ENCODE results near the gene MARCKSL1. TPM values are rescaled to one million over a fixed set of nuclear protein-coding genes. Genes with fewer than 3 reads are reported as not detected.

MARCKSL1 gene
- total and polyA plus RNA-seq, 2 of the 8 experiments (the other 6 are each of a cell fraction or from before 2014, with no cell fraction given): 536 to 558 TPM

DNA sequence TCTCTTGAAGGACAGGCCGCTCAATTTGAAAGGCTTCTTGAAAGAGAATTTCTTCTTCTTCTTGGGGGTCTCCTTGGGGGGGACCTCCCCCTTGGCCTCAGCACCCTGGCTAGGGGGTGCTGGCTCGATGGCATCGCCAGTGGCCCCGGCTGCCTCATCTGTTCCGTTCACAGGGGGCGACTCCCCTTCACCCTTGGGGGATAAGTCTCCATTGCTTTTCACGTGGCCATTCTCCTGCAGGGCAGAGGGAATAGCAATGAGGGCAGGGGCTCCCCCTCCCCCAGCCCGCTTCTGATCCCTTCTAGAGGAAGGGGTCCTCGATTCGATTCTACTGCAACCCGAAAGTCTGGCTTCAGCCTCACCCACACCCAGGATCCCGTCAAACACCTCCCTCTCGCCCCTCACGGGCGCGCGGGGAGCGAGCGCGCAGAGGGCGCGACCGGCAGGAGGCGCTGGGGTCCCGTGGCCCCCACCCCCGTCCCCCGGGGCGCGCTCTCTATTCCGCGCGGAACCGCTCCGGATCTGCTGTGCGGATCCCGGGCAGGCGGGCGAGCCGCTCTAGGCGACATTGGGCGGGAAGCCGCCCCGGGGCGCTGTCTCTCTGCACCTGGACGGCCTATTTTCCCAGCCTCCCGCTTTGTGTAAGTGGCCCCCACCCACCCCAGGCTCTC is 1.0 kb downstream of the MARCKSL1 start (continued):
- TF ChIP-seq FOSL1 (IDR thresholded peaks at IDR 0.05; ENCODE audit: insufficient read depth, low read depth, low read length) (no peak), SAP30 (IDR thresholded peaks at IDR 0.05; ENCODE audit: insufficient read depth, insufficient replicate concordance, low read length) (no peak), HDAC6 (IDR thresholded peaks at IDR 0.05; ENCODE audit: low read depth, low read length) (no peak), E2F6 (IDR thresholded peaks at IDR 0.05) (no peak), BACH1 (IDR thresholded peaks at IDR 0.05; ENCODE audit: low read length) (peak; percentile 76), TAF7 (optimal IDR thresholded peaks at IDR 0.05; ENCODE audit: borderline replicate concordance, low read depth, low read length) (no peak), CHD2 (IDR thresholded peaks at IDR 0.05; ENCODE audit: low read length) (no peak), POLR2A (IDR thresholded peaks at IDR 0.05; ENCODE audit: control extremely low read depth in 1 of 2, low read depth in 2 of 2, low read length in 2 of 2) (peak in 1 of 2 experiments; percentile 38), GABPA (IDR thresholded peaks at IDR 0.05; ENCODE audit: borderline replicate concordance, insufficient read depth, low read length) (no peak), JUN (IDR thresholded peaks at IDR 0.05; ENCODE audit: low read depth, low read length) (no peak), YY1 (IDR thresholded peaks at IDR 0.05; ENCODE audit: low read depth, low read length) (no peak), CBX8 (IDR thresholded peaks at IDR 0.05; ENCODE audit: borderline replicate concordance, low read depth, low read length) (no peak), ATF3 (IDR thresholded peaks at IDR 0.05; ENCODE audit: insufficient read depth, low read depth, low read length) (no peak), EZH2 (IDR thresholded peaks at IDR 0.05; ENCODE audit: low read depth, low read length, severe bottlenecking) (no peak), RNF2 (IDR thresholded peaks at IDR 0.05; ENCODE audit: borderline replicate concordance, low read depth, low read length, missing control alignments, poor library complexity, severe bottlenecking) (no peak), BCL11A (IDR thresholded peaks at IDR 0.05; ENCODE audit: low read depth in 2 of 2, low read length in 2 of 2) (no peak), SUZ12 (IDR thresholded peaks at IDR 0.05; ENCODE audit: low read length) (no peak)
- TF ChIP-seq, protein P1, sequence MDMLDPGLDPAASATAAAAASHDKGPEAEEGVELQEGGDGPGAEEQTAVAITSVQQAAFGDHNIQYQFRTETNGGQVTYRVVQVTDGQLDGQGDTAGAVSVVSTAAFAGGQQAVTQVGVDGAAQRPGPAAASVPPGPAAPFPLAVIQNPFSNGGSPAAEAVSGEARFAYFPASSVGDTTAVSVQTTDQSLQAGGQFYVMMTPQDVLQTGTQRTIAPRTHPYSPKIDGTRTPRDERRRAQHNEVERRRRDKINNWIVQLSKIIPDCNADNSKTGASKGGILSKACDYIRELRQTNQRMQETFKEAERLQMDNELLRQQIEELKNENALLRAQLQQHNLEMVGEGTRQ (IDR thresholded peaks at IDR 0.05; ENCODE audit: low read length): no peak
- TF ChIP-seq, protein P2, sequence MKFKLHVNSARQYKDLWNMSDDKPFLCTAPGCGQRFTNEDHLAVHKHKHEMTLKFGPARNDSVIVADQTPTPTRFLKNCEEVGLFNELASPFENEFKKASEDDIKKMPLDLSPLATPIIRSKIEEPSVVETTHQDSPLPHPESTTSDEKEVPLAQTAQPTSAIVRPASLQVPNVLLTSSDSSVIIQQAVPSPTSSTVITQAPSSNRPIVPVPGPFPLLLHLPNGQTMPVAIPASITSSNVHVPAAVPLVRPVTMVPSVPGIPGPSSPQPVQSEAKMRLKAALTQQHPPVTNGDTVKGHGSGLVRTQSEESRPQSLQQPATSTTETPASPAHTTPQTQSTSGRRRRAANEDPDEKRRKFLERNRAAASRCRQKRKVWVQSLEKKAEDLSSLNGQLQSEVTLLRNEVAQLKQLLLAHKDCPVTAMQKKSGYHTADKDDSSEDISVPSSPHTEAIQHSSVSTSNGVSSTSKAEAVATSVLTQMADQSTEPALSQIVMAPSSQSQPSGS (IDR thresholded peaks at IDR 0.05; ENCODE audit: low read length): peak; percentile 70; the same call in 1 of the 2 replicates

All from H1 (cell line).